Heart left ventricle (tissue), 16 donors: ENCODE measurements around the gene PIM2. TPM values are rescaled to one million over a fixed set of nuclear protein-coding genes. Genes with fewer than 3 reads are reported as not detected.

Experiments used
- ATAC-seq, 4 donors: fragments of 200-7000 bp; cut with Tn5 transposase; one replicate each; pipeline ENCODE4 v1.9.1; 2020 to 2022; ENCODE audit warnings: moderate library complexity in 4 of 4, mild to moderate bottlenecking in 3 of 4, moderate number of reproducible peaks in 1 of 4
- DNase-seq, 5 donors: peaks; one replicate each; pipeline ENCODE4 v3.0.0-alpha.2; 2020
- H3K27ac ChIP-seq, 12 donors: fragments of 200-600 bp; sonication (generic) in 4 of 12; one replicate each; pipeline versions ENCODE4 v1.5.0 to v1.8.0; 2016 to 2022; ENCODE audit warnings: mild to moderate bottlenecking in 2 of 12
- H3K27me3 ChIP-seq, 9 donors: fragments of 200-600 bp; sonication (generic) in 2 of 9; one replicate each; pipeline versions ENCODE4 v1.5.1 to v1.8.0; 2016 to 2022; ENCODE audit warnings: mild to moderate bottlenecking in 3 of 9
- H3K36me3 ChIP-seq, 9 donors: fragments of 200-600 bp; sonication (generic) in 2 of 9; one replicate each; pipeline versions ENCODE4 v1.5.0 to v1.8.0; 2018 to 2022; ENCODE audit warnings: mild to moderate bottlenecking in 2 of 9
- H3K4me1 ChIP-seq, 12 donors: fragments of 200-600 bp; sonication (generic) in 4 of 12; one replicate each; pipeline versions ENCODE4 v1.5.0 to v1.8.0; 2016 to 2022; ENCODE audit warnings: mild to moderate bottlenecking in 3 of 12
- H3K4me3 ChIP-seq, 12 donors: fragments of 200-600 bp; sonication (generic) in 4 of 12; one replicate each; pipeline versions ENCODE4 v1.5.0 to v1.8.0; 2017 to 2022; ENCODE audit warnings: mild to moderate bottlenecking in 9 of 12, moderate library complexity in 4 of 12
- H3K9me3 ChIP-seq, 12 donors: fragments of 200-600 bp; sonication (generic) in 4 of 12; one replicate each; pipeline versions ENCODE4 v1.5.0 to v1.8.0; 2016 to 2022; ENCODE audit warnings: mild to moderate bottlenecking in 1 of 12
- POLR2A ChIP-seq, 2 donors: fragments of 450-650 bp; IDR thresholded peaks; one replicate each; pipeline ENCODE4 v1.6.1; 2017; ENCODE audit warnings: antibody characterized with exemption in 2 of 2, mild to moderate bottlenecking in 2 of 2, moderate library complexity in 2 of 2
- WGBS, 4 donors: extraction: QIAGEN DNeasy Blood & Tissue Kit in 2 of 4; methylation state at CpG; one replicate each; pipeline versions ENCODE4 v1.1.5 to v1.1.7; 2013 to 2018; 5-methylcytosine and 5-hydroxymethylcytosine counted together
- intact Hi-C, 10 donors: fragments of 100-400 bp; cut with DNase I; formaldehyde crosslinking; loops; one replicate each; pipeline versions ENCODE4 v1.11.1 to v1.14.2; 2022
- polyA plus RNA-seq, 2 donors: library from polyadenylated mRNA; stranded (reverse); fragments of 200-250 nt; gene quantifications; one replicate each; pipeline ENCODE4 v1.2.3, GENCODE V29; 2013
- total RNA-seq, 9 donors: library from RNA; depleted of rRNA in 2 of 9; stranded (reverse); fragments of >200 nt in 2 of 9; fragmentation: NEBNext Ultra II Directional in 3 of 9; extraction: Animal tissue kit (Norgen Biotek cat#: 25700) in 3 of 9; gene quantifications; one replicate each; pipeline versions ENCODE4 v1.1.0 to v1.2.4, GENCODE V29; 2016 to 2023
- TF ChIP-seq, protein P1 (sequence below), 12 donors: fragments of 200-600 bp; sonication (generic) in 4 of 12; IDR thresholded peaks; one replicate each; pipeline versions ENCODE4 v1.5.0 to v1.8.0; 2018 to 2022; ENCODE audit warnings: antibody characterized with exemption in 12 of 12, mild to moderate bottlenecking in 5 of 12
- donor health status: ischemic (EF 13 %, LVEDD 7.1; RV severe dilation, severe dysfunction).
- donor health status: healthy with polysubstance abuse.
- donor health status: DM: no; HTN: yes; CAD: no.
- donor health status: DM: no; HTN: no; CAD: no.
- donor health status: ischemic (EF 25% LVEDD 6.9; RV normal size, moderate dysfunction).
- donor health status: ischemic (EF 25% LVEDD 5.7; RV mildly dilated, moderate dysfunction).
- donor health status: healthy.
- donor health status: DM: yes; HTN: yes; CAD: no.
- donor health status: ischemic (EF 35%, LVEDD 5.7; RV mildly dilated, moderate dysfunction).
- donor health status: nonischemic (EF 11% LVEDD 7.7; RV severe dilation, severe dysfunction).
- donor health status: DM: yes; HTN: yes; CAD: no.
- donor health status: PGD.
- donor health status: ischemic (EF 29% LVEDD 5.4; RV normal size, mild dysfunction).
- donor health status: nonischemic (EF 23%, LVEDD 6.1; RV moderate dilation, normal function).

Gene PIM2
- total and polyA plus RNA-seq, 11 donors, result 2.0 to 13.3 (median 3.5) TPM

GRCh38 chrX:48903290-48903689, 15.5 kb downstream of the PIM2 start:
- Histone ChIP-seq H3K36me3 (peaks cover 0 to 50% (median 36%) of the 10 kb centered on the region in 9 donors), H3K27me3 (peaks cover 0 to 3% (median 0%) of the 10 kb centered on the region in 9 donors), H3K27ac (no peak overlapping the region), H3K9me3 (no peaks in the 10 kb centered on the region), H3K4me3 (no peak overlapping the region), H3K4me1 (peaks cover 0 to 11% (median 2%) of the 10 kb centered on the region in 12 donors)
- no peak for DNase-seq
- 77 to 93% (median 90%) methylated on average over 6 of the region's 6 CpGs for WGBS, 4 donors
- TF ChIP-seq POLR2A (IDR thresholded peaks at IDR 0.05), result no peak
- TF ChIP-seq, protein P1, sequence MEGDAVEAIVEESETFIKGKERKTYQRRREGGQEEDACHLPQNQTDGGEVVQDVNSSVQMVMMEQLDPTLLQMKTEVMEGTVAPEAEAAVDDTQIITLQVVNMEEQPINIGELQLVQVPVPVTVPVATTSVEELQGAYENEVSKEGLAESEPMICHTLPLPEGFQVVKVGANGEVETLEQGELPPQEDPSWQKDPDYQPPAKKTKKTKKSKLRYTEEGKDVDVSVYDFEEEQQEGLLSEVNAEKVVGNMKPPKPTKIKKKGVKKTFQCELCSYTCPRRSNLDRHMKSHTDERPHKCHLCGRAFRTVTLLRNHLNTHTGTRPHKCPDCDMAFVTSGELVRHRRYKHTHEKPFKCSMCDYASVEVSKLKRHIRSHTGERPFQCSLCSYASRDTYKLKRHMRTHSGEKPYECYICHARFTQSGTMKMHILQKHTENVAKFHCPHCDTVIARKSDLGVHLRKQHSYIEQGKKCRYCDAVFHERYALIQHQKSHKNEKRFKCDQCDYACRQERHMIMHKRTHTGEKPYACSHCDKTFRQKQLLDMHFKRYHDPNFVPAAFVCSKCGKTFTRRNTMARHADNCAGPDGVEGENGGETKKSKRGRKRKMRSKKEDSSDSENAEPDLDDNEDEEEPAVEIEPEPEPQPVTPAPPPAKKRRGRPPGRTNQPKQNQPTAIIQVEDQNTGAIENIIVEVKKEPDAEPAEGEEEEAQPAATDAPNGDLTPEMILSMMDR (IDR thresholded peaks at IDR 0.05), result no peak
- no peak for ATAC-seq
- intact Hi-C loops, result no loop called here

GRCh38 chrX:48902776-48903175, 16.0 kb downstream of the PIM2 start:
- Histone ChIP-seq H3K27me3 (peaks cover 0 to 3% (median 0%) of the 10 kb centered on the region in 9 donors), H3K36me3 (peaks cover 0 to 50% (median 36%) of the 10 kb centered on the region in 9 donors), H3K4me3 (no peak overlapping the region), H3K4me1 (peaks cover 0 to 11% (median 2%) of the 10 kb centered on the region in 12 donors), H3K27ac (no peak overlapping the region), H3K9me3 (peaks cover 0 to 3% (median 0%) of the 10 kb centered on the region in 12 donors)
- no peak for ATAC-seq
- TF ChIP-seq, protein P1 (IDR thresholded peaks at IDR 0.05), result no peak
- TF ChIP-seq POLR2A (IDR thresholded peaks at IDR 0.05), result no peak
- intact Hi-C loops, result no loop called here
- DNase-seq, result no peak
- 80 to 90% (median 86%) methylated on average over 8 to 14 of the region's 14 CpGs for WGBS, 4 donors

GRCh38 chrX:48902135-48902534, 16.7 kb downstream of the PIM2 start:
- Histone ChIP-seq H3K27ac (no peak overlapping the region), H3K9me3 (peaks cover 0 to 10% (median 0%) of the 10 kb centered on the region in 12 donors), H3K36me3 (peaks cover 0 to 50% (median 36%) of the 10 kb centered on the region in 9 donors), H3K4me1 (peaks cover 0 to 11% (median 2%) of the 10 kb centered on the region in 12 donors), H3K4me3 (no peak overlapping the region), H3K27me3 (peaks cover 0 to 3% (median 0%) of the 10 kb centered on the region in 9 donors)
- intact Hi-C loops, result no loop called here
- WGBS, 4 donors, result 91 to 94% (median 92%) methylated on average over 20 of the region's 20 CpGs
- ATAC-seq (no peak), DNase-seq (no peak)
- TF ChIP-seq, protein P1 (IDR thresholded peaks at IDR 0.05), result no peak
- TF ChIP-seq POLR2A (IDR thresholded peaks at IDR 0.05), result no peak

GRCh38 chrX:48901069-48901468, 17.8 kb downstream of the PIM2 start:
- peaks cover 0 to 3% (median 0%) of the 10 kb centered on the region in 9 donors for H3K27me3 ChIP-seq
- H3K27ac ChIP-seq, result no peak overlapping the region
- no peak overlapping the region for H3K4me3 ChIP-seq
- H3K4me1 ChIP-seq, result peaks cover 0 to 19% (median 9%) of the 10 kb centered on the region in 12 donors
- TF ChIP-seq, protein P1 (IDR thresholded peaks at IDR 0.05), result no peak
- no peak for TF ChIP-seq POLR2A (IDR thresholded peaks at IDR 0.05)
- DNase-seq (no peak), ATAC-seq (no peak)
- 83 to 93% (median 90%) methylated on average over 7 of the region's 7 CpGs for WGBS, 4 donors
- peaks cover 0 to 47% (median 35%) of the 10 kb centered on the region in 9 donors for H3K36me3 ChIP-seq
- H3K9me3 ChIP-seq, result peaks cover 0 to 10% (median 0%) of the 10 kb centered on the region in 12 donors
- intact Hi-C loops, result no loop called here
